Ishikawa (cell line): ENCODE data around the gene SMCHD1.

Source experiments
- CEBPB ChIP-seq: IDR thresholded peaks from 2 replicates; pipeline ENCODE4 v1.6.1; 2012
- CREB1 ChIP-seq: IDR thresholded peaks from 2 replicates; pipeline ENCODE4 v1.6.1; 2012; ENCODE audit warnings: low read depth
- EGR1 ChIP-seq: IDR thresholded peaks from 2 replicates; pipeline ENCODE4 v1.6.1; 2012
- EP300 ChIP-seq: IDR thresholded peaks from 2 replicates; pipeline ENCODE4 v1.6.1; 2012; ENCODE audit warnings: borderline replicate concordance
- FOXM1 ChIP-seq: IDR thresholded peaks from 2 replicates; pipeline ENCODE4 v1.6.1; 2012; ENCODE audit warnings: low read depth, borderline replicate concordance
- MAX ChIP-seq: IDR thresholded peaks from 2 replicates; pipeline ENCODE4 v1.6.1; 2012
- NFIC ChIP-seq: IDR thresholded peaks from 2 replicates; pipeline ENCODE4 v1.6.1; 2012
- RAD21 ChIP-seq: IDR thresholded peaks from 2 replicates; pipeline ENCODE4 v1.6.1; 2012; ENCODE audit warnings: low read depth
- TAF1 ChIP-seq: IDR thresholded peaks from 2 replicates; pipeline ENCODE4 v1.6.1; 2012; ENCODE audit warnings: low read depth, mild to moderate bottlenecking
- TCF12 ChIP-seq: IDR thresholded peaks from 2 replicates; pipeline ENCODE4 v1.6.1; 2012; ENCODE audit warnings: low read depth
- TEAD4 ChIP-seq: IDR thresholded peaks from 2 replicates; pipeline ENCODE4 v1.6.1; 2012
- YY1 ChIP-seq: IDR thresholded peaks from 2 replicates; pipeline ENCODE4 v1.6.1; 2012; ENCODE audit warnings: low read depth
- ZBTB7A ChIP-seq: IDR thresholded peaks from 2 replicates; pipeline ENCODE4 v1.6.1; 2012; ENCODE audit warnings: low read depth
- TF ChIP-seq, protein P1 (sequence below): IDR thresholded peaks from 2 replicates; pipeline ENCODE4 v1.6.1; 2012
- TF ChIP-seq, protein P2 (sequence below): IDR thresholded peaks from 2 replicates; pipeline ENCODE4 v1.6.1; 2012; ENCODE audit warnings: low read depth, mild to moderate bottlenecking

Gene SMCHD1

DNA sequence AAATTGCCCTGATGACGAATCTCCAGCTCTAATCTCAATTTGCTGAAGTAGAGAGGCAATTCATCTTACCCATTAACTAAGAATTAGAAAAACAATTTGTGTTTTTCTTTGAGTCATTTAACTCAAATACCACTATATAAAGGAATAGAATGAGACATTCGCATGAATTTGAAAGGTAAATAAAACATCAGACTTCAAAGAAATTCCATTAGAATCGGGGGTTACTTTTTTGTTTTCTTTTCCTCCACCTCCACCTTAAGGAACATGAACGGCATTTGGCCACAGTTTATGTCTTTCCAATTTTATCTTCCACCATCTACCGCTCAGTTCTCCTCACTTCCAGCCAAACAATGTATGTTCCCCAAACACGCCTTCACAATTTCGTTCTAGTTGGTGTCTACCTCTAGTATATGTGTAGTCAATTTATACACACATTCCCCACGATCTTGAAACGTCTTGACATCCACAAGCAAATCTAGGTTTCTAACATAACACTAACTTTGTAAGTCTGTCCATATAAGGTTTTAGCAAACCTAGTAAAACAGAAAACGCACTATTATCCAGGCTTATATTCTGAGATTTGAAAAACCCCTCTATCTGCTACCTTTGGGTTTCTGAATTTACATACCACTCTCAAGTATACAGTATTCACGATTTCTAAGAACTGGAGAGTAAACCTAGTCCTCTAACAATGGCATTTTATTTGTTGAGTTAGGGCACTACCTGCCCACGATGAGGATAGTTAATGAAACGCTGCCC is 1.2 kb upstream of the SMCHD1 start:
- TF ChIP-seq CREB1, result no peak
- TF ChIP-seq MAX, result no peak

DNA sequence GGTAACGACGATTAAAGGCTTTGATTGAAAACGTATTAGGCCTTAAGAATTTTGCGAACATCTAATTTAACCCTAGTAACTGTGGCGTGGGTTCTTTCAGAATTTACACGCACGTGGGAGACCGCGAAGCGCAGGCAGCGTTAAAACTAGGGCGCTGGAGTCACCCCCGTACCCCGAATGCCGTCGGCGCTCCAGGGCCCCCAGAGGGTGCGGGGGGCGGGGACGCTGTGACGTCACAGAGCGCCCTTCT is 673 bp upstream of the SMCHD1 start:
- TF ChIP-seq, protein P1, sequence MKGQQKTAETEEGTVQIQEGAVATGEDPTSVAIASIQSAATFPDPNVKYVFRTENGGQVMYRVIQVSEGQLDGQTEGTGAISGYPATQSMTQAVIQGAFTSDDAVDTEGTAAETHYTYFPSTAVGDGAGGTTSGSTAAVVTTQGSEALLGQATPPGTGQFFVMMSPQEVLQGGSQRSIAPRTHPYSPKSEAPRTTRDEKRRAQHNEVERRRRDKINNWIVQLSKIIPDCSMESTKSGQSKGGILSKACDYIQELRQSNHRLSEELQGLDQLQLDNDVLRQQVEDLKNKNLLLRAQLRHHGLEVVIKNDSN, result no peak
- TF ChIP-seq CREB1 (peak; percentile 88; the same call in 1 of the 2 replicates), YY1 (no peak)

DNA sequence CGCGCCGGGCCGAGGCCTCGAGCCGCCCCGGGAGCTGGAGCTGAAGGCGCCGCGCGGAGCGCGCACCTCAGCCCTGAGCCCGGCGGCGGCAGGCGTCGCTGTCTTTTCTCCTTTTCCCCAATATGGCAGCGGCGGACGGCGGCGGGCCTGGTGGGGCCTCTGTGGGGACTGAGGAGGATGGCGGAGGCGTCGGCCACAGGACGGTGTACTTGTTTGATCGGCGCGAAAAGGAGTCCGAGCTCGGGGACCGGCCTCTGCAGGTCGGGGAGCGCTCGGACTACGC is 369 bp downstream of the SMCHD1 start:
- TF ChIP-seq EGR1 (no peak), ZBTB7A (no peak), TEAD4 (no peak), RAD21 (no peak), TAF1 (no peak)
- TF ChIP-seq, protein P1, result no peak

- peak; percentile 16; the same call in 1 of the 2 replicates for TF ChIP-seq TAF1
- no peak; the same call in 1 of the 2 replicates for TF ChIP-seq MAX
- TF ChIP-seq, protein P2, sequence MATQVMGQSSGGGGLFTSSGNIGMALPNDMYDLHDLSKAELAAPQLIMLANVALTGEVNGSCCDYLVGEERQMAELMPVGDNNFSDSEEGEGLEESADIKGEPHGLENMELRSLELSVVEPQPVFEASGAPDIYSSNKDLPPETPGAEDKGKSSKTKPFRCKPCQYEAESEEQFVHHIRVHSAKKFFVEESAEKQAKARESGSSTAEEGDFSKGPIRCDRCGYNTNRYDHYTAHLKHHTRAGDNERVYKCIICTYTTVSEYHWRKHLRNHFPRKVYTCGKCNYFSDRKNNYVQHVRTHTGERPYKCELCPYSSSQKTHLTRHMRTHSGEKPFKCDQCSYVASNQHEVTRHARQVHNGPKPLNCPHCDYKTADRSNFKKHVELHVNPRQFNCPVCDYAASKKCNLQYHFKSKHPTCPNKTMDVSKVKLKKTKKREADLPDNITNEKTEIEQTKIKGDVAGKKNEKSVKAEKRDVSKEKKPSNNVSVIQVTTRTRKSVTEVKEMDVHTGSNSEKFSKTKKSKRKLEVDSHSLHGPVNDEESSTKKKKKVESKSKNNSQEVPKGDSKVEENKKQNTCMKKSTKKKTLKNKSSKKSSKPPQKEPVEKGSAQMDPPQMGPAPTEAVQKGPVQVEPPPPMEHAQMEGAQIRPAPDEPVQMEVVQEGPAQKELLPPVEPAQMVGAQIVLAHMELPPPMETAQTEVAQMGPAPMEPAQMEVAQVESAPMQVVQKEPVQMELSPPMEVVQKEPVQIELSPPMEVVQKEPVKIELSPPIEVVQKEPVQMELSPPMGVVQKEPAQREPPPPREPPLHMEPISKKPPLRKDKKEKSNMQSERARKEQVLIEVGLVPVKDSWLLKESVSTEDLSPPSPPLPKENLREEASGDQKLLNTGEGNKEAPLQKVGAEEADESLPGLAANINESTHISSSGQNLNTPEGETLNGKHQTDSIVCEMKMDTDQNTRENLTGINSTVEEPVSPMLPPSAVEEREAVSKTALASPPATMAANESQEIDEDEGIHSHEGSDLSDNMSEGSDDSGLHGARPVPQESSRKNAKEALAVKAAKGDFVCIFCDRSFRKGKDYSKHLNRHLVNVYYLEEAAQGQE, result no peak
- 0 out of 2 replicates have a peak, but pooled peaks have one; percentile 33 for TF ChIP-seq YY1
Measured at GRCh38 chr18:2656237-2656980, 883 bp downstream of the SMCHD1 start.

GRCh38 chr18:2656981-2657512 is 1.5 kb downstream of the SMCHD1 start:
- TF ChIP-seq TCF12 (no peak), TEAD4 (no peak), TAF1 (no peak), FOXM1 (no peak), NFIC (no peak), ZBTB7A (no peak), YY1 (no peak), CREB1 (no peak)
- TF ChIP-seq, protein P2, result no peak
- TF ChIP-seq, protein P1, result no peak

- TF ChIP-seq FOXM1, result no peak
- TF ChIP-seq, protein P2, result no peak
- no peak for TF ChIP-seq CREB1
- TF ChIP-seq TEAD4, result no peak
- TF ChIP-seq YY1, result no peak
- TF ChIP-seq MAX, result no peak
- no peak for TF ChIP-seq CEBPB
- TF ChIP-seq, protein P1, result no peak
- no peak for TF ChIP-seq RAD21
- TF ChIP-seq EP300, result no peak
- no peak for TF ChIP-seq NFIC
- TF ChIP-seq TAF1, result no peak
- no peak for TF ChIP-seq EGR1
- no peak for TF ChIP-seq TCF12
- no peak for TF ChIP-seq ZBTB7A
Measured at GRCh38 chr18:2657788-2658458, 2.4 kb downstream of the SMCHD1 start.
